Glomerular visceral epithelial cell (primary cell): ENCODE measurements around the gene PIERCE2.
"Not testable (repeated sequence)": the region's sequence is repeated elsewhere in the genome, so short reads cannot be mapped to it uniquely, and the experiment has no call there.

ENCODE experiments used
- DNase-seq: peaks from one replicate; pipeline ENCODE4 v3.0.0-alpha.2; 2016; ENCODE audit errors: extremely low spot score

The PIERCE2 gene, protein sequence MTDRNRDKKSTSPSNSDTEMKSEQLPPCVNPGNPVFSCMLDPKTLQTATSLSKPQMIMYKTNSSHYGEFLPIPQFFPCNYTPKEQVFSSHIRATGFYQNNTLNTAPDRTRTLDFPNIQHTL

DNA sequence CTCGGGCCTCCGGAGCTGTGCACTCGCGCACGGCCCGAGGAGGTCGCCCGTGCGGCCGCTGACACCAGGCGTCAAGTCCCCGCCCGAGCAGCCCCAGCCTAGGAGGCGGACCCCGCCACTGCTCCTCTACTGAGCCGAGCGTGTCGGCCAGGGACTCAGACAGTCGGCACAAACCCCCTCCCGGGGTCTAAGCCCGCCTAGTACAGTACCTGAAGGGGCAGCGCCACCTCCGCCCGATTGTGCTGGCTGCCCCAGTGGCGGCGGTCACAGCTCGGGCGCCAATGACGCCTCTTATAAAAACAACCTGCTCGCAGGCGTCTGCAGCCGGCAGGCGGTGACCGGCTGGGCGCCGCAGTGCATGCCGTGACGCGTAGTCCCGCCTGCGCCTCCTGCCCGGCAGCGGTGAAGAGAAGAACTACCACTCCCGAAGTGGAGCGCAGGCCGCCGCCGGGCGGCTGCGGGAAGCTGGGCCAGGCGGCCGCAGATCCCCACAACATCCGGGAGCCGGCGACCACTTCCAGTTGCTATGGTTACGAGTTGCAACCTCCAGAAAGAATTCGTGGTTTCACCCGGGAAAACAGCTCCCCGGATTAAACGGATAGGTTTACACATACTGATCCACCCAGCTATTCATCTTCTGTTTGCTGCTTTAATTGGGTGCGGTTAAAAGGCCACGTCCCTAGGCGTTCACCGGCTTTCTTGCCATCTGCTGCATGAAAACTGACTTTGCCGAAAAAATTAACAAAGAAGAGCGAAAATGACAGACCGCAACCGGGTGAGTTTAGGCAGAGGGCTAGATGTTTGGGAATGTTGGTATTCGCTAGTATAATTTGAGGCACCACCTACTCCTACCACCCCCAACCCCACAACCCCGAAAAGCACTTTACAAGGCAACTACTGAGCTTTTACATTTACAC, at the start of gene PIERCE2, which contains the start of gene CCPG1:
PIERCE2 (plus strand) TSS at position 484 of the 917 bp plus-strand sequence; CDS start at position 758, 274 bp downstream.
CCPG1 (minus strand) TSS at position 348 of the 917 bp plus-strand sequence. CDS start 18,935 bp downstream, outside the sequence.
- DNase-seq = peak; percentile 97

DNA sequence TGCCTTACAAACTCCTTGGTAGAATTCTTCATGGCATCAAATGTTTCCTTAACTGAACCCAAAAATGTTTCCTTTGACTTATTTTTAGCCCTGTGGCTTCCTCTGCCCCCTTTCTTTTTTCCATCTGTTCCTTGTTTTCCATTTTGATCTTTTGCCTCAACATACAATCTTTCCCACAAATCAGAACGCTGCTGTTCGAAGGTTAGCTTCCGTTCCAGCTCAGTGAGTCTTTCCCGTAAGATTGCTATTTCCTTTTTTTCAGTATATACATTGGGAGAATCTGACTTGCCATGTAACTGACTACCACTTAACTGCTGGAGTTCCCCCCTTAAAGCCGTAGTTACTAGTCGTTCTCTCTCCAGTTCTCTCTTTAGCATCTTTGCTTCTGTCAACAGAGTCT, 48.0 kb upstream of the PIERCE2 start:
- no peak for DNase-seq

DNA sequence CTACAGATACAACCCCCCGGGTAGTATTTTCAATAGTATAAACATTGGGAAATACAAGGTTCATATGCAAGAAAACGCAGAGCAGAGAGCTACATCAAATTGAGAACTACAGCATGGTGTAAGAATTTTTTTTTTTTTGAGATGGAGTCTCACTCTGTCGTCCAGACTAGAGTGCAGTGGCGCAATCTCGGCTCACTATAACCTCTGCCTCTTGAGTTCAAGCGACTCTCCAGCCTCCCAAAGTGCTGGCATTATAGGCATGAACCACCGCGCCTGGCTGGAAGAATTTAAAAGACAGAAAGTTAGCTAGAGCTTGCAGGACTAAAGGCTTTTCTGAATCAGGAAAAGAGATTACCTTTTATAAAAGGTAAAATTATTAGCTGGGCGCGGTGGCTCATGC, 47.2 kb upstream of the PIERCE2 start:
- DNase-seq = no peak

DNA sequence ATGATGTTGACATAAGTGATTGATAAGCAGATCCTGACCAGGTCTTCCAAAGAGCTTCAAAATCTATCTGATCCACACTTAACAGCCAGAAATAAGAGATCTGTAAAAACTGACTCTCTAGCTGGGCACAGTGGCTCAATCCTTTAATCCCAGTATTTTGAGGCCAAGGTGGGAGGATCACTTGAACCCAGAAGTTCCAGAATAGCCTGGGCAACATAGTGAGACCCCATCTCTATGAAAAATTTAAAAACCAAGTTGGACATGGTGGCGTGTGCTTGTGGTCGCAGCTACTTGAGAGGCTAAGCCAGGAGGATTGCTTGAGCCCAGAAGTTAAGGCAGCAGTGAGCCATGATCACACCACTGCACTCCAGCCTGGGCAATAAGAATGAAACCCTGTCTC, 45.7 kb upstream of the PIERCE2 start:
- no peak for DNase-seq

DNA sequence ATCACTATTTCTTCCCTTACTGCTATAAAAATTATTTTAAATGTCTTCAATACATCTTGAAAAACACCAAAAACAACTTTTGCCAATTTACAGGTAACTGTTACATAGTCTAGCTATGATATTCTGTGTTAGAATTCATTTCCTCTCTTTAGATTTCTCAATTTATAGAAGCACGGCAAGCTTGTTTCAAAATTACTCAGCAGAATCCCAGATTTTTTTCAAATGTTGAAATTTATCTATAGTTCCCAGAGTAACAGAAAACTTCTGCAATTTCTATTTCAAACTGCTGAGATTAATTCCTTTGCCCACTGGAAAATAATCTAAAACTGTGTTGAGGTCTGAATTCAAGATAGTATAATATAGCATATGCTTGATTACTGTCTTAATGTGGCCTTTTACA, 41.3 kb upstream of the PIERCE2 start:
- no peak for DNase-seq

DNA sequence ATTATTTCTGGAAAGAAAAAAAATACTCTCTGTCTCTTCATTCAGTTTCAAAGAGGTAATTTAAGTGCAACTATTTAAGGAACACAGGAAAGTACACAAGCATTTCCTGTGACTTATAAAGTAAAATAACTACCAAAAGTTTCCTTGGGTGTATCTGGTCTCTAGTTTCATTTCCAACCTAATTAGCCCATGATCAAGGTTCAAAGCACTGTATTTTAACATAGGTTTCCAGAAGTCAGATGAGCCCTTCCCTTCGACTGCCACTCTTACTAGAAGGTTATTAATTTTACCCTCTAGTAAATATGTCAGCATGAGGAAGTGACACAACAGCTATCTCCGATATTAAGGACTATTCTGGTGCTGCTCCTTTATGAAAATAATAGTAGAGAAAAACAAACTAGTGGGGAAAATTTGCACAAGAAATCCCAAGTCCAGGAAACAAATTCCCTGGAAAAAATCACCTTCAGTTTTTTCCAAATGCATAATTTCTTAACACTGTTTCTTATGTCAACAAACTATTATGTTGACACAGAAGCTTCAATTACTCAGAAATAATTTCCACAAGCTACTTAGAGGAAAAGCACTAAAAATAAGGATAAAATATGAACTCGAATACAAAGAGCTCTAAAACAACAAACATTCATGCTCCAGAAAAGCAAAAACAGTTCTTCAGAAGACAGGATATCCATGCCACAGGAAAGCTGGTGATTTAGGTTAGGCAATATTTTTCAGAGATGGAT, 35.4 kb upstream of the PIERCE2 start:
- no peak for DNase-seq

DNA sequence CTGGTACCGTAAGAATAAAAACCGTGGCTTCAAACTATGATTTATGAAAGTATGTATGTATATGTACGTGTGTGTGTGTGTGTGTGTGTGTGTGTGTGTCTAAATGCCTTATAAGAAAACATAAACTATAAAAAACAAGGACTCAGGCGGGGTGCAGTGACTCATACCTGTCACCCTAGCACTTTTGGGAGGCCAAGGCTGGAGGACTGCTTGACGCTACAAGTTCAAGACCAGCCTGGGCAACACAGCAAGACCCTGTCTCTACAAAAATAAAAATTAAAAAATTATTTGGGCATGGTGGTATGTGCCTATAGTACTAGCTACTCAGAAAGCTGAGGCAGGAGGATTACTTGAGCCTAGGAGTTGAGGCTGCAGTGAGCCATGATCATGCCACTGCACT, 29.2 kb upstream of the PIERCE2 start:
- DNase-seq = no peak

DNA sequence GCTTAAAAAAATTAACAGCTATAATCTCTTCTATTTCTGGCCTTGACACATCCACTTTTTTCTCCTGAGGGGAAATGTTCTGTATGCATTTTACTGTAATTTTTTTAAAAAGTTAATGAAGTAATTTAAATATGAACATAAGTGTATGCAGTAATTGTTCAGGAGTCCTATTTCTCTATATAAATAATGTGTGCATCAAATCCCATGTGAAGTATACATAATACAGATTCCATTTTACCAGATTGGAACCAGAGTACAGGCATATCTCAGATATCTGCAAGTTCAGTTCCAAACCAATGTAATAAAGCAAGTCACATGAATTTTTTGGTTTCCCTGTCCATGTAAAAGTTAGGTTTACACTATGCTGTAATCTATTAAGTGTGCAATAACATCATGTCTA, 26.7 kb upstream of the PIERCE2 start:
- DNase-seq = no peak

DNA sequence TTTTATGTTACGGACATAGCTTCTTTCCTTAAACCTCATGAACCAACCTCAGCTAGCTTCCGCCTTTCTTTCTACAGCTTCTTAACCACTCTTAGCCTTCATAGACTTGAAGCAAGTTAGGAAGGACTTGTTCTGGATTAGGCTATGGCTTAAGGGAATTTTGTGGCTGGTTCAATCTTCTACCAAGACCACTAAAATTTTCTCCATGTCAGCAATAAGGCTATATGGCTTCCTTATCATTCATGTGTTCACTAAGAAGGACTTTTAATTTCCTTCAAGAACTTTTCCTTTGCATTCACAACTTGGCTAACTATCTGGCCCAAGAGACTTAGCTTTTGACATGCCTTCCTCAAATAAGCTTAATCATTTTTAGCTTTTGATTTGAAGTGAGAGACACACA, 24.6 kb upstream of the PIERCE2 start:
- no peak for DNase-seq

DNA sequence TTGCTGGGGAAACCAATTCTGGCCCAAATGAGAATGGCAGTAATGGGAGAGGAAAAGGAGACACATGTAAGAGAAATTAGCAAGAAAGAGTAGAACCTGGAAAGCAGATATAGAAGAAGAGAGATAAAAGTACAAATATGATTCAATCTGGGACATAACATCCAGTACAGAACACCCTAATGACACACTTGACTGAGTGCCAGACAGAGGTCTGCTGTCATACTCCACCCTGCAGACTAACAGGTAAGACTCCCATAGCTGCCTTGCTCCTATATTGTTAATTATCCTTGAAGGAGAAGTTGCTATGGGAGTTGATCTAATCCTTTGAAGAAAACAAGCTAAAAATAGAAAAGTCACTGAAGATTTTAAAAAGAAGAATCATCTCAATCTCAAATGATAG, 21.3 kb upstream of the PIERCE2 start:
- no peak for DNase-seq

DNA sequence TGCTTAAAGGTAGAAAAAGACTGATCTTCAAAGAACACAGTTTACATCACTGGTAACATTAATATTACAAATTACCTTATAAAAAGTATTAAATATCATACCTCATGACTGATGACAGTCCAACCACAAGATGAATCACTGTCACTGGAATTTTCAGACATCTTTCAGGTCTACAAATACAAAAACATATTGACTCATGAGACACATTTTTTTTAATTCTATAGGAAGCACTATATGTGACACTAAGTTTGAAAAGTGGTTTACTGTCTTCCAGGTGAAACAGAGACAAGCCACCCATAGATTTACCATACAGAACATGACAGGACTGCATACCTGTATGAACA, 19.1 kb upstream of the PIERCE2 start:
- DNase-seq = peak; percentile 33

DNA sequence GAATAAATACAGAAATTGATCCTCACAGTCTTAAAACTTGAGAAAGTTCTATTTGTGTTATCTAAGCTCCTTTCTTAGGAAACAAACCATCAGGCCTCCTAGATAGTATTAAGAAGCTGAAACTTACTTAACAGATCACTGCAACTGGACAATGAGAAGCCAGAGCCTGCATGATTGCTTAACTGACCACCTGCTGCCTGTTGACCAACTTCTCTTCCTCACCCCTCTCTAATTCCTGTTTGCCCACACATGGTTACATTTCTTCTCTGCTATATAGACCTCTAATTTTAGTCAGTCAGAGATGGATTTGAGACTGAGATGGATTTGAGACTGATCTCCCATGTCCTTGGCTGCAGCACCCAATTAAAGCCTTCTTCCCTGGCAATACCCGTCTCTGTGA, 13.6 kb upstream of the PIERCE2 start:
- no peak for DNase-seq

DNA sequence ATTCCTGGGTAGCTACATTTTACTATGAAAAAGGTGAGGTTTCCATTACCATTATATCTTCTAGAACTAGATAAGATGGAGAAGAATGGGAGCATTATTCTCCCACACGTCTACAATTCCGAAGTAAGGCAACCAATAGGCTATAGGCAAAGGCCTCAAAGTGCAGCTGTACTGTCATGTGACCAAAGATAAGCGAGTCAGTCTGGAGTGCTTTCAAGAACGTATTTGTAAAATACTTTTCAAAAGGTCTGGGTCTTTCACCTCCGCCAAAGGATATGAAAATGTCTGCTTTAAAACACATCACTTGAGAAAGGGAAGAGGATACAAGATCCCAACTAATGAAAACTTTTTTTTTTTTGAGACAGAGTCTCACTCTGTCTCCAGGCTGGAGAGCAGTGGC, 10.1 kb upstream of the PIERCE2 start:
- DNase-seq = no peak

DNA sequence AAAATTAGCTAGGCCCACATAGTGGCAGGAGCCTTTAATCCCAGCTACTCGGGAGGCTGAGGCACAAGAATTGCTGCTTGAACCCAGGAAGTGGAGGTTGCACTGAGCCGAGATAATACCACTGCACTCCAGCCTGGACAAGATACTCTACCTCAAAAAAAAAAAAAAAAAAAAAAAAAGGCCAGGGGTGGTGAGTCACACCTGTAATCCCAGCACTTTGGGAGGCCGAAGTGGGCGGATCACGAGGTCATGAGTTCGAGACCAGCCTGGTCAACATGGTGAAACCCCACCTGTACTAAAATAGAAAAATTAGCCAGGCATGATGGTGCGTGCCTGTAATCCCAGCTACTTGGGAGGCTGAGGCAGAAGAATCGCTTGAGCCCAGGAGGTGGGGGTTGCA, 8.2 kb upstream of the PIERCE2 start:
- DNase-seq = not testable (repeated sequence)

DNA sequence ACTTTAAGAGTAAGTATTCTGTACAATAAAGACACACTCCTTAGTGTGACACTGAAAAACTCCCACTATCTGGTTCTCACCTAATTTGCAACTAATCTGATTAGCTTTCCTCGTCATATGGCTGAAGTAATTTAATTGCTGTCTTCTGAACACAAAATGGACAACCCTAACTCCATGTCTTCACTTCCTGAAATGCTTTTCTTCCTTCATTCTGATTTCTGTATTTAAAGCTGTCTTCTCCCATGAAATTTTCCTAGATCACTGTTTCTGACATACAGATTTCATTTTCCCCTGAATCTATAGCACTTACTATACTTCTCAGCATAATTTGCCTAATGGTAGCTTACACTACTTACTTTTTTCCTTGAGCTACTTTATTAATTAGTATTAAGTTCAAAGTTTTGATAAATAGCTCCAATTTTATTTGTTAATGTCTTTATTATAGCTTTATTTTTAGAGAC, 6.5 kb upstream of the PIERCE2 start:
- DNase-seq = no peak

DNA sequence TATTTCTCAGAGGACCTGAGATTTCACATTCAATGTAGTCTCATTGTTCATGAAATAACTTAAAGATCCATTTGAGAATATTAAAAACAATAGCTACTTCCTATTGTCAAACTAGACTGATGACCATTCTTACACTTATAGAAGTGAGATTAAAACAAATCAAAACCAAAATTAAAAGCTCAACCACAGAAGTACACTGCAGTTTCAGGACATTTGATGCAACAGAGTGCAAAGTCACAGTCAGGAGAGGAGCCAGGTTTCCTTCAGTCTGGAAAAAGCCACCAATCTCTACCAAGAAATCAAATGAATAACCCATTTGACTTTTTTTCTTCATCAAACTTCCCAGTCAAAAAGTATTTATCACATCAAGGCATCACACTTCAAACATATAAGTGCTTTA, 5.6 kb upstream of the PIERCE2 start:
- DNase-seq = no peak

DNA sequence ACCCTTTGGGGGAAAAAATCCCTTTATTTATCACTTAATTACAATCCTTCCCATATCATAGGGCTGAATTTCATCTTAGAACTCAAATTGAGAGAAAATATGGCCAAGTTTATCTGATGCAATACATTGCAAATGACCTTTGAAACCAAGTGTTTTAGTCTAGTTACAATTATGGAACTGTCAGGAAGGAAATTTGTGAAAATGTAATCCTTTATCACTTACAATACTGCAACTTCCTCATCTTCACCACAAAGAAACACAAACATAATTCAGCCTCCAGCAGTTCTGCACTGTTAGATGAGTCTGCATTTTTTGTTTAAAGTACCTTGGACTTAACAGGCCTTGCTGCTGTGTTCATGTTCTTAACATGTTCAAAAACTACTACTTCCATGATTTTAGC, 4.8 kb upstream of the PIERCE2 start:
- DNase-seq = no peak

DNA sequence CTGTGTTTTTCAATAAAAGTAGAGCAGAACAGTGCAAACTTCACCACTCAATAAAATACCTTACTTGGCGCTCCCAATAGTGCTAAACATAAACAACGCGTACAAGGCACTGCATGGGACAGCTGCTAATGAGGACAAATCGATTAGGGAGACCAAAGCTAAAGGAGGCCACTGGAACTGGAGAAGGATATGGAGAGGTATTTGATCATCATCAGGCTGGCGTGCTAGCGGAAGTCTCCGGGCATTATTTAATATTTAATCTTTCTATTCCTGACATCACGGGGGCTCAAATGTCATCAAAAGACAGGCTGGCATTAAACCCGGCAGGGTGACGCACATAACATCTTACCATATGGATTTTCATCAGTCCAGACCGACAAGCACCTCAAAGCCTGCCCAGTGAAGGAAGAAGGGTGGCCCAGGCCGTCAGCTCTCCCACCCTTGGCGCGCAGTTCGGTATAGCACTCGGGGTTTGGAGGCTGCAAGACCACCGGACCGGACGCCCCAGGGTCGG, 740 bp upstream of the PIERCE2 start:
- DNase-seq = no peak

DNA sequence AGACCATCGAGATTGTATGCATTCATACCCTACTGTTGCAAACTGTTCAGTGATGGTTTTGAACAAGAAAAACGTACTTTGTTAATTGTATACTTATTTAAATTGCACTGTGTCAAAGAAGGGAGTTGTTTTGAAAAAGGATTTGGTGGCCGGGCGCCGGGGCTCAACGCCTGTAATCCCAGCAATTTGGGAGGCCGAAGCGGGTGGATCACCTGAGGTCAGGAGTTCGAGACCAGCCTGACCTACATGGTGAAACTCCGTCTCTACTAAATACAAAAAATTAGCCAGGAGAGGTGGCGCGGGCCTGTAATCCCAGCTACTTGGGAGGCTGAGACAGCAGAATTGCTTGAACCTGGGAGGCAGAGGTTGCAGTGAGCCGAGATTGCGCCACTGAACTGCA, 681 bp downstream of the PIERCE2 start:
- DNase-seq = not testable (repeated sequence)

DNA sequence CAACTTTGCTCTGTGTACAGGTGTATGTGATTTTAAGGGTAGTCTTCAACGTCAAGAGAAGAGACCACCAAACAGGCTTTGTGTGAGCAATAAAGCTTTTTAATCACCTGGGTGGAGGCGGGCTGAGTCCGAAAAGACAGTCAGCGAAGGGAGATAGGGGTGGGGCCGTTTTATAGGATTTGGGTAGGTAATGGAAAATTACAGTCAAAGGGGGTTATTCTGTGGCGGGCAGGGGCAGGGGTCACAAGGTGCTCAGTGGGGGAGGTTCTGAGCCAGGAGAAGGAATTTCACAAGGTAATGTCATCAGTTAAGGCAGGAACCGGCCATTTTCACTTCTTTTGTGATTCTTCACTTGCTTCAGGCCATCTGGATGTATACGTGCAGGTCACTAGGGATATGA, 9.4 kb downstream of the PIERCE2 start:
- DNase-seq = not testable (repeated sequence)

DNA sequence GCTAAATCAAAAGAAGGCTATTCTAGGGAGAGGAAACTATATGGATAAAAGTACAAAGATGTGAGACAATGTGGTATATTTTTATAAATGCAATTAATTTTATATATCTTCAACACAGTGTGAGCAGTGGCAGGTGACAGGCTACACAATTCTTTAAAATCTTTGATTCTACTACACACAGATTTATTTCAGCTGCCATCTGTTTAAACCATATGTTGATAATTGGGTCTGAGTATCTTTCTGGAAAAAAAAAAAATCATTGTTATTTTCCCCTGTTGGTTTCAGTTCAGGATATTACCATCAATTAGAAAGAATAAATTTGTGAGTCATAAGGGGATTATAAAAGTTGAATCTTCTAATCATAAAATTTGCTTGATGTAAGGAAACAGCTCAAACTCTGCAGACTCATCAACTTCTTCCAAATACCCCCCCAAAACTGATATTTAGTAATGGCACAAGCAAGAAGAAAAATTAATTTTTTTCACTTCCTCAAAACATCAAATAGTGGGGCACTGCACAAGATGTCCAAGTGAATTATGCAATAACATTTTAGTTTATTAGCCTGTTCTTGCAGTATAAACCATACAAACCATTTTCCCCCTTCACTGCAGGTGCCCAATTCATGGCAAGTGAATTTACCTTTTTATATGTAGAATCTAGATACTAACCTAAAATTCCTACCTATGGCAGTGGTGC, 12.0 kb downstream of the PIERCE2 start:
- DNase-seq = no peak

DNA sequence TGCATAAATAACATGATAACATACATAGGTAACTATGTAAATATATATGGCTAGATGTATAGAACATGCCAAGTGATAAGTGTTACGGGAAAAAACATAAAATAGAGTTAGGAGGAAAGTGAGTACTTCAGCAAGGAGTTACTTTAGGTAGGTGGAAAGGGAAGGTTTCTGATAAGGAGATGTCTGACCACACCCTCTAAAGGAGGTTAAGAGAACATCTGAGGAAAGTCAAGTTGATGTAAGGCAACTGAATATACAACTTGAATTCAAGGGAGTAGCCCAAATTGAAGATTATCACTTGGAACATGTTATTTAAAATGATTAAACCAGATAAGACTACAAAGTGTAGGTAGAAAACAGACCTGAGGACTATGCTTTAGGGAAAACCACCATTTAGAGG, 13.8 kb downstream of the PIERCE2 start:
- DNase-seq = no peak
